GM12801 (cell line): ENCODE data around the gene SUSD2.

Source experiments
- TF ChIP-seq, protein P1 (sequence below): IDR thresholded peaks from one replicate; pipeline ENCODE4 v1.5.1; 2011; ENCODE audit warnings: control low read depth; ENCODE audit not compliant: insufficient read length; ENCODE audit errors: extremely low read depth

Gene SUSD2

GRCh38 chr22:24187731-24188644, 6.7 kb downstream of the SUSD2 start:
- TF ChIP-seq, protein P1, sequence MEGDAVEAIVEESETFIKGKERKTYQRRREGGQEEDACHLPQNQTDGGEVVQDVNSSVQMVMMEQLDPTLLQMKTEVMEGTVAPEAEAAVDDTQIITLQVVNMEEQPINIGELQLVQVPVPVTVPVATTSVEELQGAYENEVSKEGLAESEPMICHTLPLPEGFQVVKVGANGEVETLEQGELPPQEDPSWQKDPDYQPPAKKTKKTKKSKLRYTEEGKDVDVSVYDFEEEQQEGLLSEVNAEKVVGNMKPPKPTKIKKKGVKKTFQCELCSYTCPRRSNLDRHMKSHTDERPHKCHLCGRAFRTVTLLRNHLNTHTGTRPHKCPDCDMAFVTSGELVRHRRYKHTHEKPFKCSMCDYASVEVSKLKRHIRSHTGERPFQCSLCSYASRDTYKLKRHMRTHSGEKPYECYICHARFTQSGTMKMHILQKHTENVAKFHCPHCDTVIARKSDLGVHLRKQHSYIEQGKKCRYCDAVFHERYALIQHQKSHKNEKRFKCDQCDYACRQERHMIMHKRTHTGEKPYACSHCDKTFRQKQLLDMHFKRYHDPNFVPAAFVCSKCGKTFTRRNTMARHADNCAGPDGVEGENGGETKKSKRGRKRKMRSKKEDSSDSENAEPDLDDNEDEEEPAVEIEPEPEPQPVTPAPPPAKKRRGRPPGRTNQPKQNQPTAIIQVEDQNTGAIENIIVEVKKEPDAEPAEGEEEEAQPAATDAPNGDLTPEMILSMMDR: no peak

GRCh38 chr22:24188705-24189248, 7.5 kb downstream of the SUSD2 start:
- TF ChIP-seq, protein P1: no peak

DNA sequence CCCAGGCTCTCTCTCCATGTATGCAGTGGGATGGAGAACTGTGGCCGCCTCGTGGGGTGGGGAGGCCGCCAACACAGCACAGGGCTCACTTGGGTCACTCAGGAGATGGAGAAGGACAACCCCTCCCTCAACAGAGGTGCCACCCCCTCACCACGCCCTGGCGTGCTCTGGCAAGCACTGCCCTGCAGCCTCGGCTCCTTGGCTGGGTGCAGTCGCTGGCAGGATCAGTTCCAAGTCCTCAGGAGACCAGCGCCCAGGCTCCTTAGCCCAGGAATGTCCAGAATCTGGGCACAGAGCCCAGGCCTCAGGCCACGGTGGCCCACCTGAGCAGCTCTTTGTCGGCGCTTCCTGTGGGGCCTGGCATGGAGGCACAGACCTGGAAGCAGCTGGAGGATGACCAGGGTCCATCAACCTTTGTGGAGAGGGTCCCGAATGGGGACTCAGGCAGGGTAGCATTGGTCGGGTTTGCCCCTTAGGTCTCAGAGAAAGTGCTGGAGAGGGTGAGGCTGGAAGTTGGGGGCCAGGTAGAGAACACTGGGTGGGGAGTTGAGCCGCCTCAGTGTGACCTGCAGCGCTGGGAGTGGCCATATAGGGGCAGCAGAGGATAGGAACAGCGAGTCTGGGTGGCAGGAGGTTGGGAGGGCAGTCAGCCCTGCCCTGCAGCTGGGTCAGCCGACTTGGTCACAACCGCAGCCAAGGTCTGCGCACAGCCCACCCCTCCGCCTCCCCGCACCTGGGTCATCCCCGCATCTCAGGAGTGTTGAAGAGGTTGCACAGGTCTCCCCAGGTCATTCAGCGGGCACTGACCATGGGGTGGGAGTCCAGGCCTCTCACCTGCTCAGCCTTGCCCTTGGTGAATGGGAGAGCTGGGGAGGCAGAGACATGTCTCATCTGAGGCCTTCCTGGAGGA, 8.2 kb downstream of the SUSD2 start:
- TF ChIP-seq, protein P1: no peak

- TF ChIP-seq, protein P1: no peak
Observed at GRCh38 chr22:24190159-24190540, 8.9 kb downstream of the SUSD2 start.

DNA sequence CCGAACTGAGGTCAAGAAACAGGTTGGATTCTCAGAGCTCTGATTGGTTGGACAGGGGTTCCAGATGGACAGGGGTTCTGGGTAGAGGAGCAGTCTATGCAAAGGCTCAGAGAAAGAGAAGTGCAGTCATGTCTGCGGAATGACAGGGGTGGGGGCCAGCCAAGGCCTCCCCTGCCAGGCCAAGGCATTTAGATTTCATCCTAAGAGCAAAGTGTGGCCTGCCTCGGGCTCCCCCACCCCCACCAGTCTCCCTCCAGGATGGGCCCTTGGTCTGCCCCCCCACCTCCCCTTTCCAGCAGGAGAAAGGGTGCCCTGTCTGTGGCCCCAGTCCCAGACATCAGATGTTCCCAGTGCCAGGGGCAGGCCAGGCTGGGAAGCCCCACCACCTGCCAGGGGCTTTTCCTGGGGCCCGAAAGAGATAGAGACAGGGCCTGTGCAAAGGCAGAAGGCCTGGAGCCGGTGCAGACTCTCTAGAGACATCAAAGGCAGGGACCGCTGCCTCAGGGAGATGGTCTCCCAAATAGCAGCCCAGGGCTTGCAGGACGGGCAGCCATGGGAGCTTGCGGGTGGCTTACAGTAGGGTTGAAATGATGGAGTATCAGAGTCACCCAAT, 9.4 kb downstream of the SUSD2 start:
- TF ChIP-seq, protein P1: no peak

DNA sequence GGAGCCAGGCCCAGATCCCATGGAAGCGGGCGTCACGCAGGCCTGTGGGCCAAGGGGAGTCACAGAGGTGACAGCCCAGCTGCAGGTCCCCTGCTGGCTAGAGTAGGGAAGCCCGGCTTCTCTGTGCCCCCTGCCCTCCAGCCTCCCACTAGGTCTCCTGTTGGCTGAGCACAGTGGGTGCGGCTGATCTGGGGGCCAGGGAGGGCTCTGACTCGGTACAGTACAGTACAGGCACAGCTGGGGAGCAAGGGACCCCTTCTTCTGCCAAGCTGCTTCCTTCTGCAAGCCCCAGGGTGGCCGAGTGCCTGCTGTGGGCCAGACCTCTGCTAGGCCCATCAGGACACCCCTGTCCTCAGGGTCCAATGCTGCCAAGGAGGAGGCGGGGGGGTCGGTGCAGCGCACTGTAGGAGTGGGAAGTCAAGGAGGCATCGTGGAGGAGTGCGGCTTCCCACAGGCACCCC, 10.1 kb downstream of the SUSD2 start:
- TF ChIP-seq, protein P1: no peak
